ENCODE results near the gene FSTL4. TPM values are rescaled to one million over a fixed set of nuclear protein-coding genes. Genes with fewer than 3 reads are reported as not detected.

The FSTL4 gene
- total and polyA plus RNA-seq, 2 experiments from 2014 or later: 0.47 to 0.74 TPM

DNA sequence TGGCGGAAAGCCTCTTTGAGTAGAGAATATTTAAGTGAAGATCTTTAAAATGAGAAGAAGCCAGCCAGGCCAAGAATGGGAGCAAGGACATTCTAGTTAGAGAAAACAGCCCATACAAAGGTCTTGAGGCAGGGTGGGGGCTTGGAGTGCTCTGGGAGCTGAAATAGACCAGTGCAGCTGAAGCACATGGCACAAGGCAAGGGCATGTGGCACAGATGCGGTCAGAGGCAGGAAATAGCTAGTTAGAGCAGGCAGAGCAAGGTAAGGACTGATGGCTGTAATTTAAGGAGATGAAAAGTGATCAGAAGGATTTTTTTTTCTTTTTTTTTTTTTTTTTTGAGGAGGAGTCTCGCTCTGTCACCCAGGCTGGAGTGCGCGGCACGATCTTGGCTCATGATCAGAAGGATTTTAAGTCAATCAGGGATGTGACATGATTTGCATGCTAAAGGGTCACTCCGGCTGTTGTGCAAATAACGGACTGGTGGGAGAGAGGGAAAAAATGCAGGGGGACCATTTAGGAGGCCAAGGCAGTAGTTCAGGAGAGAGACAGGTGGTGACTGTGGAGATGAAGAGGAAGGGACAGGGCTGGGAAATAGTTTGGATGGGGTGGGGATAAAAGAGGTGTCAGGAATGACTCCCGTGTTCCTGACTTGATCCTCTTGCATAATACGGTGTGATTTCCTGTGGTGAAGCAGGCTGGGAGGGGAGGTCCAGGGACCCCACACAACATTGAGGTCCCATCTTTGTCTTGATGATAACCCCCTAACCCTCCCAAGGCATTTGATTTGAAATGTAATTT is 352.9 kb downstream of the FSTL4 start:
- Histone ChIP-seq H3K9me3 (ENCODE audit: low read depth) (no peaks in the 10 kb centered on the region), H3K79me2 (no peaks in the 10 kb centered on the region), H3K36me3 (replicated peaks; ENCODE audit: insufficient read depth, low read depth) (no peaks in the 10 kb centered on the region), H3K4me3 (no peak overlapping the region), H3K4me1 (ENCODE audit: insufficient read depth) (no peaks in the 10 kb centered on the region), H4K20me1 (ENCODE audit: insufficient read depth, poor library complexity, severe bottlenecking) (no peaks in the 10 kb centered on the region), H3K27ac (no peak overlapping the region), H2AFZ (no peak overlapping the region), H3K4me2 (no peak overlapping the region), H3K9me2 (replicated peaks; ENCODE audit: insufficient read depth) (no peaks in the 10 kb centered on the region), H3K27me3 (no peaks in the 10 kb centered on the region)
- TF ChIP-seq EZH2 (IDR thresholded peaks at IDR 0.05; ENCODE audit: borderline replicate concordance) (no peak), EZH2phosphoT487 (IDR thresholded peaks at IDR 0.05; ENCODE audit: low read depth, severe bottlenecking, unreplicated experiment) (no peak)
- TF ChIP-seq, protein P1, sequence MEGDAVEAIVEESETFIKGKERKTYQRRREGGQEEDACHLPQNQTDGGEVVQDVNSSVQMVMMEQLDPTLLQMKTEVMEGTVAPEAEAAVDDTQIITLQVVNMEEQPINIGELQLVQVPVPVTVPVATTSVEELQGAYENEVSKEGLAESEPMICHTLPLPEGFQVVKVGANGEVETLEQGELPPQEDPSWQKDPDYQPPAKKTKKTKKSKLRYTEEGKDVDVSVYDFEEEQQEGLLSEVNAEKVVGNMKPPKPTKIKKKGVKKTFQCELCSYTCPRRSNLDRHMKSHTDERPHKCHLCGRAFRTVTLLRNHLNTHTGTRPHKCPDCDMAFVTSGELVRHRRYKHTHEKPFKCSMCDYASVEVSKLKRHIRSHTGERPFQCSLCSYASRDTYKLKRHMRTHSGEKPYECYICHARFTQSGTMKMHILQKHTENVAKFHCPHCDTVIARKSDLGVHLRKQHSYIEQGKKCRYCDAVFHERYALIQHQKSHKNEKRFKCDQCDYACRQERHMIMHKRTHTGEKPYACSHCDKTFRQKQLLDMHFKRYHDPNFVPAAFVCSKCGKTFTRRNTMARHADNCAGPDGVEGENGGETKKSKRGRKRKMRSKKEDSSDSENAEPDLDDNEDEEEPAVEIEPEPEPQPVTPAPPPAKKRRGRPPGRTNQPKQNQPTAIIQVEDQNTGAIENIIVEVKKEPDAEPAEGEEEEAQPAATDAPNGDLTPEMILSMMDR (IDR thresholded peaks at IDR 0.05; ENCODE audit: poor library complexity): no peak
- 68% methylated on average over 10 of the region's 10 CpGs for WGBS (ENCODE audit: low lambda C conversion rate, missing lambda C conversion rate)
- no peak for DNase-seq (ENCODE audit: low spot score)

DNA sequence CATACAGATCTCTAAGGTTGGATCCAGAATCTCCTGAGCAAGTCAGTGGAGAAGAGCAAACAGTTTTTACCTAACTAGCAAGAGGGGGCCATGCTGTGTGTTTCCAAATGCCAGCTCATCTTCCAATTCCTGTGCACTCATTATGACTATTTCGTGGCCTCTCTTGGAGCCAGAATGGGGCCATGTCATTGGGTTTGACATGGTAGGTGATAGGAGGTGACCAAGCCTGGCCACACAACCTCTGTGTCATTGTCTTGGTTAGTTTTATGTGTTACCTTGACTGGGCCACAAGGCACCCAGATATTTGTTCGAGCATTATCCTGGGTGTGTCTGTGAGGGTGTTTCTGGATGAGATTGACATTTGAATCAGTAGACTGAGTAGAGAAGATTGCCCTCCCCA is 354.4 kb downstream of the FSTL4 start:
- no peaks in the 10 kb centered on the region for H3K9me3 ChIP-seq (ENCODE audit: low read depth)
- H3K27ac ChIP-seq: no peak overlapping the region
- no peak overlapping the region for H2AFZ ChIP-seq
- no peak overlapping the region for H3K4me3 ChIP-seq
- no peaks in the 10 kb centered on the region for H4K20me1 ChIP-seq (ENCODE audit: insufficient read depth, poor library complexity, severe bottlenecking)
- no peak overlapping the region for H3K4me2 ChIP-seq
- 96% methylated on average over 2 of the region's 2 CpGs for WGBS (ENCODE audit: low lambda C conversion rate, missing lambda C conversion rate)
- H3K27me3 ChIP-seq: no peaks in the 10 kb centered on the region
- TF ChIP-seq, protein P1 (IDR thresholded peaks at IDR 0.05; ENCODE audit: poor library complexity): no peak
- TF ChIP-seq EZH2phosphoT487 (IDR thresholded peaks at IDR 0.05; ENCODE audit: low read depth, severe bottlenecking, unreplicated experiment) (no peak), EZH2 (IDR thresholded peaks at IDR 0.05; ENCODE audit: borderline replicate concordance) (no peak)
- no peaks in the 10 kb centered on the region for H3K4me1 ChIP-seq (ENCODE audit: insufficient read depth)
- no peaks in the 10 kb centered on the region for H3K36me3 ChIP-seq (replicated peaks; ENCODE audit: insufficient read depth, low read depth)
- no peak for DNase-seq (ENCODE audit: low spot score)
- H3K9me2 ChIP-seq (replicated peaks; ENCODE audit: insufficient read depth): no peaks in the 10 kb centered on the region
- no peaks in the 10 kb centered on the region for H3K79me2 ChIP-seq

DNA sequence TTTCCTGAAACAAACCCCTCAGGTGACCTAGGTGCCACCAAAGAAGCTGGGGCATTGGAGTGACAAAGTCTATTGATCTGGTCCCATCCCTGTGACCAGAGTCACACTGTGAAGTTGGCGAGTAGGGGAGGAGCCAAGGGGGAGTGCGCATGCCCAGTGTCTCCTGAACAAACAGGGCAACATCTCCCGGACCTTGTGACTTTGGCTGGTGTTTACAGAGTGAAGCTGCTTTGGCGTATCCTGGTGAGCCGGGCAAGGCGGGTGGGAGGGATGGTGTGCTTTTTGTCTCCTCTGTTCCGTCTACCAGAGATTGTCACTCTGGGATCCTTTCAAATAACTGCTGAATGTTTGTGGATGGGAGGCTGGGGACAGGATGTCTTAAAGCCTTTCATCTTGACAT is 356.1 kb downstream of the FSTL4 start:
- TF ChIP-seq EZH2 (IDR thresholded peaks at IDR 0.05; ENCODE audit: borderline replicate concordance): no peak
- TF ChIP-seq EZH2phosphoT487 (IDR thresholded peaks at IDR 0.05; ENCODE audit: low read depth, severe bottlenecking, unreplicated experiment): no peak
- TF ChIP-seq, protein P1 (IDR thresholded peaks at IDR 0.05; ENCODE audit: poor library complexity): no peak

More for the DNA sequence above, 356.1 kb downstream of the FSTL4 start:
- Histone ChIP-seq H3K9me3 (ENCODE audit: low read depth) (no peaks in the 10 kb centered on the region), H3K36me3 (replicated peaks; ENCODE audit: insufficient read depth, low read depth) (no peaks in the 10 kb centered on the region), H3K4me2 (no peak overlapping the region), H3K79me2 (no peaks in the 10 kb centered on the region), H4K20me1 (ENCODE audit: insufficient read depth, poor library complexity, severe bottlenecking) (no peaks in the 10 kb centered on the region), H3K27ac (no peak overlapping the region), H3K9me2 (replicated peaks; ENCODE audit: insufficient read depth) (no peaks in the 10 kb centered on the region), H3K4me1 (ENCODE audit: insufficient read depth) (no peaks in the 10 kb centered on the region), H3K27me3 (no peaks in the 10 kb centered on the region), H3K4me3 (no peak overlapping the region), H2AFZ (no peak overlapping the region)
- DNase-seq (ENCODE audit: low spot score): peak; percentile 57
- 67% methylated on average over 7 of the region's 7 CpGs for WGBS (ENCODE audit: low lambda C conversion rate, missing lambda C conversion rate)
